AG04450 (cell line): ENCODE data around the gene LSAMP. TPM values are rescaled to one million over a fixed set of nuclear protein-coding genes. Genes with fewer than 3 reads are reported as not detected.

ENCODE experiments used
- CTCF ChIA-PET: fragments of 300-600, 350-600 bp; formaldehyde crosslinking; extraction: SDS; loops from one replicate; lab custom pipeline; 2022; ENCODE audit warnings: antibody characterized with exemption, inconsistent platforms; lab: Charles Lee
- POLR2A ChIA-PET: fragments of 350-600 bp; formaldehyde crosslinking; extraction: SDS; loops from one replicate; lab custom pipeline; 2021; ENCODE audit warnings: antibody characterized with exemption, inconsistent platforms; lab: Yijun Ruan, JAX
- DNase-seq: peaks from one replicate; pipeline ENCODE4 v3.0.0-alpha.2; 2011; ENCODE audit warnings: low read depth, low spot score
- H3K27ac ChIP-seq: one replicate; pipeline ENCODE4 v1.5.1; 2012; ENCODE audit warnings: low read depth, low read length, control low read depth
- H3K27me3 ChIP-seq: one replicate; pipeline ENCODE4 v1.6.0; 2012; ENCODE audit warnings: low read length; ENCODE audit not compliant: control insufficient read depth, insufficient read depth
- H3K4me3 ChIP-seq: 2 replicates; pipeline ENCODE4 v1.5.1; 2011; ENCODE audit warnings: mild to moderate bottlenecking, low read depth, low read length, control low read depth
- H3K9me3 ChIP-seq: 2 replicates; pipeline ENCODE4 v1.5.1; 2012; ENCODE audit warnings: low read length; ENCODE audit not compliant: control insufficient read depth, insufficient read depth
- polyA plus RNA-seq: library from polyadenylated mRNA; depleted of rRNA; stranded (reverse); fragments of >200 nt; gene quantifications from 2 replicates; pipeline ENCODE4 v1.2.3, GENCODE V29; 2011
- TF ChIP-seq, protein P1 (sequence below): IDR thresholded peaks from 2 replicates; pipeline ENCODE4 v1.5.1; 2011; ENCODE audit warnings: low read depth, low read length, control low read depth, inconsistent platforms

The LSAMP gene
- polyA plus RNA-seq, 1 experiment = 25.1 TPM

- ChIA-PET POLR2A (interaction anchor here (0.6 kb wide), 1 partner anchor 49 kb away, joined by 3 read pairs; no protein-coding TSS in a partner anchor), CTCF (no interaction called here)
- no peaks in the 10 kb centered on the region for H3K9me3 ChIP-seq
- no peak overlapping the region for H3K27ac ChIP-seq
- DNase-seq = no peak
- H3K4me3 ChIP-seq = no peak overlapping the region
- TF ChIP-seq, protein P1, sequence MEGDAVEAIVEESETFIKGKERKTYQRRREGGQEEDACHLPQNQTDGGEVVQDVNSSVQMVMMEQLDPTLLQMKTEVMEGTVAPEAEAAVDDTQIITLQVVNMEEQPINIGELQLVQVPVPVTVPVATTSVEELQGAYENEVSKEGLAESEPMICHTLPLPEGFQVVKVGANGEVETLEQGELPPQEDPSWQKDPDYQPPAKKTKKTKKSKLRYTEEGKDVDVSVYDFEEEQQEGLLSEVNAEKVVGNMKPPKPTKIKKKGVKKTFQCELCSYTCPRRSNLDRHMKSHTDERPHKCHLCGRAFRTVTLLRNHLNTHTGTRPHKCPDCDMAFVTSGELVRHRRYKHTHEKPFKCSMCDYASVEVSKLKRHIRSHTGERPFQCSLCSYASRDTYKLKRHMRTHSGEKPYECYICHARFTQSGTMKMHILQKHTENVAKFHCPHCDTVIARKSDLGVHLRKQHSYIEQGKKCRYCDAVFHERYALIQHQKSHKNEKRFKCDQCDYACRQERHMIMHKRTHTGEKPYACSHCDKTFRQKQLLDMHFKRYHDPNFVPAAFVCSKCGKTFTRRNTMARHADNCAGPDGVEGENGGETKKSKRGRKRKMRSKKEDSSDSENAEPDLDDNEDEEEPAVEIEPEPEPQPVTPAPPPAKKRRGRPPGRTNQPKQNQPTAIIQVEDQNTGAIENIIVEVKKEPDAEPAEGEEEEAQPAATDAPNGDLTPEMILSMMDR = no peak
- no peaks in the 10 kb centered on the region for H3K27me3 ChIP-seq
Observed at GRCh38 chr3:116161575-116162525, 283.4 kb downstream of the LSAMP start.

- CTCF ChIA-PET = no interaction called here
- no peak for DNase-seq
- Histone ChIP-seq H3K27ac (no peak overlapping the region), H3K27me3 (no peaks in the 10 kb centered on the region), H3K9me3 (no peaks in the 10 kb centered on the region), H3K4me3 (no peak overlapping the region)
- TF ChIP-seq, protein P1 = no peak
- POLR2A ChIA-PET = no interaction called here
Observed at GRCh38 chr3:116160594-116160993, 284.7 kb downstream of the LSAMP start.

- Histone ChIP-seq H3K27me3 (no peaks in the 10 kb centered on the region), H3K4me3 (no peak overlapping the region), H3K27ac (no peak overlapping the region), H3K9me3 (no peaks in the 10 kb centered on the region)
- POLR2A ChIA-PET = no interaction called here
- TF ChIP-seq, protein P1 = no peak
- no peak for DNase-seq
- CTCF ChIA-PET = no interaction called here
Observed at GRCh38 chr3:116155841-116156240, 289.4 kb downstream of the LSAMP start.

GRCh38 chr3:116154389-116154788, 290.9 kb downstream of the LSAMP start:
- POLR2A ChIA-PET = no interaction called here
- CTCF ChIA-PET = interaction anchor here (1.0 kb wide), 1 partner anchor 15 kb away, joined by 3 read pairs; no protein-coding TSS in a partner anchor
- no peaks in the 10 kb centered on the region for H3K27me3 ChIP-seq
- H3K27ac ChIP-seq = no peak overlapping the region
- no peaks in the 10 kb centered on the region for H3K9me3 ChIP-seq
- TF ChIP-seq, protein P1 = no peak
- no peak overlapping the region for H3K4me3 ChIP-seq
- no peak for DNase-seq

GRCh38 chr3:116153174-116153573, 292.1 kb downstream of the LSAMP start:
- POLR2A ChIA-PET = no interaction called here
- no peak for DNase-seq
- no peak overlapping the region for H3K27ac ChIP-seq
- no peaks in the 10 kb centered on the region for H3K9me3 ChIP-seq
- TF ChIP-seq, protein P1 = no peak
- no peaks in the 10 kb centered on the region for H3K27me3 ChIP-seq
- H3K4me3 ChIP-seq = peak overlapping the region; percentile 5; the same call in 1 of the 2 replicates
- CTCF ChIA-PET = interaction anchor here (1.1 to 1.3 kb wide), 2 partner anchors 13 to 14 kb away, joined by 3 to 4 read pairs; no protein-coding TSS in a partner anchor
